NB4 (cell line): ENCODE measurements around the gene MBNL1.
A peak's percentile ranks its signal among the peaks of the same experiment; 100 is the strongest.

Source experiments
- DNase-seq: peaks from one replicate; pipeline ENCODE4 v3.0.0; 2010; ENCODE audit warnings: low read depth
- H3K4me3 ChIP-seq: one replicate; pipeline ENCODE4 v1.5.1; 2011; ENCODE audit warnings: mild to moderate bottlenecking, low read depth, low read length, moderate library complexity
- CTCF ChIP-seq: IDR thresholded peaks from one replicate; pipeline ENCODE4 v1.5.1; 2012; ENCODE audit warnings: low read depth, low read length
- MAX ChIP-seq: IDR thresholded peaks from 2 replicates; pipeline ENCODE4 v1.6.1; 2011; ENCODE audit warnings: low read depth, low read length
- MYC ChIP-seq: IDR thresholded peaks from 2 replicates; pipeline ENCODE4 v1.6.1; 2011; ENCODE audit warnings: low read depth, low read length
- POLR2A ChIP-seq: IDR thresholded peaks from 2 replicates; pipeline ENCODE4 v1.6.1; 2011; ENCODE audit warnings: mild to moderate bottlenecking; ENCODE audit not compliant: insufficient read length; ENCODE audit errors: extremely low read depth

Gene MBNL1

GRCh38 chr3:152457500-152458375, 189.0 kb downstream of the MBNL1 start:
- H3K4me3 ChIP-seq: no peak overlapping the region
- no peak for DNase-seq
- TF ChIP-seq MAX: no peak
- no peak for TF ChIP-seq CTCF
- no peak for TF ChIP-seq MYC
- no peak for TF ChIP-seq POLR2A

GRCh38 chr3:152458376-152459117, 189.8 kb downstream of the MBNL1 start:
- DNase-seq: peak; percentile 49
- H3K4me3 ChIP-seq: no peak overlapping the region
- TF ChIP-seq MYC: no peak
- TF ChIP-seq MAX: no peak
- no peak for TF ChIP-seq POLR2A
- TF ChIP-seq CTCF: no peak

- TF ChIP-seq POLR2A: no peak
- TF ChIP-seq CTCF: no peak
- TF ChIP-seq MAX: no peak
- TF ChIP-seq MYC: no peak
- no peak for DNase-seq
- no peak overlapping the region for H3K4me3 ChIP-seq
Observed at GRCh38 chr3:152459118-152459515, 190.4 kb downstream of the MBNL1 start.

GRCh38 chr3:152459572-152459971, 190.8 kb downstream of the MBNL1 start:
- no peak for DNase-seq
- TF ChIP-seq CTCF (no peak), MYC (no peak), POLR2A (no peak), MAX (no peak)

GRCh38 chr3:152460936-152461335, 192.2 kb downstream of the MBNL1 start:
- DNase-seq: no peak
- H3K4me3 ChIP-seq: no peak overlapping the region
- no peak for TF ChIP-seq POLR2A
- no peak for TF ChIP-seq CTCF
- no peak for TF ChIP-seq MYC
- no peak for TF ChIP-seq MAX

More at GRCh38 chr3:152459572-152459971, 190.8 kb downstream of the MBNL1 start:
- no peak overlapping the region for H3K4me3 ChIP-seq
